WTC11 (cell line): Measurements from ENCODE around the gene LEUTX.

Experiments used
- CBFB ChIP-seq: sonication (generic); formaldehyde crosslinking; IDR thresholded peaks from 2 replicates; pipeline ENCODE4 v1.8.1; 2022; ENCODE audit warnings: mild to moderate bottlenecking, low read depth, missing genetic modification reagents
- CTCF ChIP-seq: fragments of 200-600 bp; IDR thresholded peaks from 2 replicates; pipeline ENCODE4 v1.8.0; 2022; ENCODE audit warnings: antibody characterized with exemption
- HMGXB4 ChIP-seq: sonication (generic); formaldehyde crosslinking; IDR thresholded peaks from 2 replicates; pipeline ENCODE4 v1.8.1; 2023; ENCODE audit warnings: mild to moderate bottlenecking, moderate library complexity, missing genetic modification reagents

- TF ChIP-seq CBFB: no peak
- TF ChIP-seq CTCF: no peak
- no peak for TF ChIP-seq HMGXB4 (CRISPR knock-in tag)
Measured at GRCh38 chr19:39737351-39737750, 41.3 kb upstream of the LEUTX start.
